Measurements from ENCODE around the gene TLR9. TPM values are rescaled to one million over a fixed set of nuclear protein-coding genes. Genes with fewer than 3 reads are reported as not detected.
A peak's percentile ranks its signal among the peaks of the same experiment; 100 is the strongest.

Gene TLR9
- total and polyA plus RNA-seq, 9 of the 15 experiments (the other 6 are each of a cell fraction or from before 2014, with no cell fraction given): not detected

GRCh38 chr3:52174896-52175295 lies 50.5 kb downstream of the TLR9 start (continued):
- no peak for TF ChIP-seq POLR2AphosphoS5 (IDR thresholded peaks at IDR 0.05; ENCODE audit: control insufficient read depth, insufficient read depth, low read depth, low read length)
- 0 out of 2 replicates have a peak, but pooled peaks have one; percentile 5 for TF ChIP-seq JUND (IDR thresholded peaks at IDR 0.05; ENCODE audit: borderline replicate concordance, low read depth, low read length)
- no peak for TF ChIP-seq JUND (tag; IDR thresholded peaks at IDR 0.05; ENCODE audit: borderline replicate concordance, low read depth, low read length)
- TF ChIP-seq HDAC1 (IDR thresholded peaks at IDR 0.05): peak in 1 of 2 experiments; percentile 35; a peak in 1 of 4 replicates
- peak; percentile 95 for TF ChIP-seq ZNF316 (IDR thresholded peaks at IDR 0.05)
- no peak for TF ChIP-seq RBM34 (IDR thresholded peaks at IDR 0.05; ENCODE audit: borderline replicate concordance, insufficient read depth, low read length)
- peak; percentile 41; the same call in 1 of the 2 replicates for TF ChIP-seq SMARCA5 (IDR thresholded peaks at IDR 0.05)
- TF ChIP-seq GTF3C2 (IDR thresholded peaks at IDR 0.05; ENCODE audit: borderline replicate concordance, extremely low read depth, insufficient read length): no peak
- no peak for TF ChIP-seq NCOR1 (IDR thresholded peaks at IDR 0.05)
- 0 out of 2 replicates have a peak, but pooled peaks have one; percentile 22 for TF ChIP-seq NFE2 (IDR thresholded peaks at IDR 0.05; ENCODE audit: low read depth)
- TF ChIP-seq SNIP1 (IDR thresholded peaks at IDR 0.05; ENCODE audit: low read depth): no peak
- no peak for TF ChIP-seq MCM2 (IDR thresholded peaks at IDR 0.05; ENCODE audit: low read depth)

Measured in K562 (cell line).